Neural cell (in vitro differentiated cells): ENCODE results near the gene USP3. TPM values are rescaled to one million over a fixed set of nuclear protein-coding genes. Genes with fewer than 3 reads are reported as not detected.

Experiments
- H2AFZ ChIP-seq: fragments of 200-600, 300-800 bp; sonication (generic), shearing (Covaris generic); 2 replicates; pipeline ENCODE4 v1.6.0; 2014; ENCODE audit warnings: low read depth, mild to moderate bottlenecking, antibody characterized with exemption, low read length, moderate library complexity
- H3F3A ChIP-seq: fragments of 200-600 bp; shearing (Covaris generic); 2 replicates; pipeline ENCODE4 v1.6.1; 2016; ENCODE audit warnings: mild to moderate bottlenecking, moderate library complexity, mixed read lengths, antibody characterized with exemption, low read length; ENCODE audit not compliant: insufficient read depth, poor library complexity, severe bottlenecking
- H3K27ac ChIP-seq: fragments of 200-600, 300-800 bp; sonication (generic), shearing (Covaris generic); 2 replicates; pipeline ENCODE4 v1.5.1; 2014; ENCODE audit warnings: mild to moderate bottlenecking, low read length, moderate library complexity
- H3K27me3 ChIP-seq: fragments of 300-800, 200-600 bp; sonication (generic), shearing (Covaris generic); 2 replicates; pipeline ENCODE4 v1.6.0; 2014; ENCODE audit warnings: mild to moderate bottlenecking, low read depth, low read length, moderate library complexity; ENCODE audit not compliant: insufficient read depth
- H3K36me3 ChIP-seq: fragments of 300-800, 200-600 bp; sonication (generic), shearing (Covaris generic); 2 replicates; pipeline ENCODE4 v1.5.1; 2014; ENCODE audit warnings: mild to moderate bottlenecking, antibody characterized with exemption, low read length, moderate library complexity; ENCODE audit not compliant: insufficient read depth
- H3K4me2 ChIP-seq: fragments of 300-800, 200-600 bp; sonication (generic), shearing (Covaris generic); 2 replicates; pipeline ENCODE4 v1.6.0; 2014; ENCODE audit warnings: mild to moderate bottlenecking, low read length
- H3K4me3 ChIP-seq: fragments of 300-800, 200-600 bp; sonication (generic), shearing (Covaris generic); 2 replicates; pipeline ENCODE4 v1.5.1; 2014; ENCODE audit warnings: mild to moderate bottlenecking, low read length, moderate library complexity
- H3K79me2 ChIP-seq: fragments of 200-600 bp; shearing (Covaris generic); replicated peaks from 2 replicates; pipeline ENCODE4 v1.6.0; 2014; ENCODE audit warnings: mild to moderate bottlenecking, low read length, moderate library complexity; ENCODE audit not compliant: insufficient read depth
- H3K9ac ChIP-seq: fragments of 300-800, 200-600 bp; sonication (generic), shearing (Covaris generic); 2 replicates; pipeline ENCODE4 v1.6.1; 2016; ENCODE audit warnings: mild to moderate bottlenecking, low read length, mixed read lengths
- H3K9me2 ChIP-seq: fragments of 200-600 bp; shearing (Covaris generic); 2 replicates; pipeline ENCODE4 v1.6.1; 2016; ENCODE audit warnings: mild to moderate bottlenecking, low read length, mixed read lengths; ENCODE audit not compliant: insufficient read depth
- H3K9me3 ChIP-seq: fragments of 200-600, 300-800 bp; sonication (generic), shearing (Covaris generic); 2 replicates; pipeline ENCODE4 v1.6.1; 2016; ENCODE audit warnings: mild to moderate bottlenecking, mixed run types, low read length, moderate library complexity, mixed read lengths
- H4K20me1 ChIP-seq: fragments of 200-600 bp; shearing (Covaris generic); 2 replicates; pipeline ENCODE4 v1.6.1; 2016; ENCODE audit warnings: mild to moderate bottlenecking, mixed run types; ENCODE audit not compliant: insufficient read depth
- CTCF ChIP-seq: fragments of 450-650 bp; IDR thresholded peaks from 2 replicates; pipeline ENCODE4 v1.5.1; 2014; ENCODE audit warnings: antibody characterized with exemption, mild to moderate bottlenecking, moderate library complexity; ENCODE audit not compliant: poor library complexity, severe bottlenecking
- EP300 ChIP-seq: fragments of 450-650 bp; conservative IDR thresholded peaks from 2 replicates; pipeline ENCODE4 v1.6.1; 2014; ENCODE audit warnings: antibody characterized with exemption, mild to moderate bottlenecking, moderate library complexity; ENCODE audit not compliant: poor library complexity, severe bottlenecking
- EZH2 ChIP-seq: fragments of 200-600, 300-800 bp; shearing (Covaris generic), sonication (generic); IDR thresholded peaks from 2 replicates; pipeline ENCODE4 v1.6.1; 2014; ENCODE audit warnings: antibody characterized with exemption, low read length, borderline replicate concordance, mild to moderate bottlenecking; ENCODE audit not compliant: insufficient read depth, poor library complexity, severe bottlenecking
- MXI1 ChIP-seq: fragments of 450-650 bp; conservative IDR thresholded peaks from 2 replicates; pipeline ENCODE4 v1.6.1; 2014; ENCODE audit warnings: antibody characterized with exemption, mild to moderate bottlenecking; ENCODE audit not compliant: poor library complexity, severe bottlenecking
- POLR2AphosphoS5 ChIP-seq: IDR thresholded peaks from 2 replicates; pipeline ENCODE4 v1.6.1; 2012
- RAD21 ChIP-seq: fragments of 450-650 bp; conservative IDR thresholded peaks from 2 replicates; pipeline ENCODE4 v1.6.1; 2014; ENCODE audit warnings: antibody characterized with exemption, mild to moderate bottlenecking, moderate library complexity
- REST ChIP-seq: IDR thresholded peaks from 2 replicates; pipeline ENCODE4 v1.6.1; 2012; ENCODE audit warnings: borderline replicate concordance
- SMC3 ChIP-seq: fragments of 450-650 bp; conservative IDR thresholded peaks from 2 replicates; pipeline ENCODE4 v1.6.1; 2014; ENCODE audit warnings: antibody characterized with exemption, mild to moderate bottlenecking, moderate library complexity; ENCODE audit not compliant: poor library complexity
- TAF1 ChIP-seq: IDR thresholded peaks from 2 replicates; pipeline ENCODE4 v1.6.1; 2012; ENCODE audit warnings: low read depth
- polyA plus RNA-seq: library from polyadenylated mRNA; depleted of rRNA; stranded (reverse); fragments of >200 nt; gene quantifications from 2 replicates; pipeline ENCODE4 v1.2.3, GENCODE V29; 2014

USP3 gene
- polyA plus RNA-seq, 1 donor from 2014 or later: 68.0 TPM

- H3K27me3 ChIP-seq: no peaks in the 10 kb centered on the region
- no peaks in the 10 kb centered on the region for H4K20me1 ChIP-seq
- no peak for TF ChIP-seq CTCF
- TF ChIP-seq EP300: no peak
- TF ChIP-seq MXI1: no peak
- TF ChIP-seq RAD21: no peak
- TF ChIP-seq REST: no peak
- TF ChIP-seq TAF1: no peak
- TF ChIP-seq POLR2AphosphoS5: no peak
- TF ChIP-seq SMC3: no peak
- no peak for TF ChIP-seq EZH2
- no peaks in the 10 kb centered on the region for H3K79me2 ChIP-seq
- H3K9ac ChIP-seq: no peak overlapping the region
- no peak overlapping the region for H3K4me3 ChIP-seq
- no peaks in the 10 kb centered on the region for H3F3A ChIP-seq
- no peaks in the 10 kb centered on the region for H3K9me3 ChIP-seq
- no peak overlapping the region for H2AFZ ChIP-seq
- no peaks in the 10 kb centered on the region for H3K9me2 ChIP-seq
- H3K36me3 ChIP-seq: no peaks in the 10 kb centered on the region
- no peak overlapping the region for H3K4me2 ChIP-seq
- no peak overlapping the region for H3K27ac ChIP-seq
Measured at GRCh38 chr15:63462088-63462487, 42.3 kb upstream of the USP3 start.

GRCh38 chr15:63463036-63463435 is 41.4 kb upstream of the USP3 start:
- no peak overlapping the region for H3K4me2 ChIP-seq
- H3K27ac ChIP-seq: no peak overlapping the region
- H3K36me3 ChIP-seq: no peaks in the 10 kb centered on the region

More at GRCh38 chr15:63463036-63463435, 41.4 kb upstream of the USP3 start:
- no peak overlapping the region for H3K4me3 ChIP-seq
- no peak overlapping the region for H2AFZ ChIP-seq
- H3K79me2 ChIP-seq: no peaks in the 10 kb centered on the region
- no peaks in the 10 kb centered on the region for H3K27me3 ChIP-seq
- TF ChIP-seq RAD21 (no peak), CTCF (no peak), POLR2AphosphoS5 (no peak), SMC3 (no peak)
- no peak overlapping the region for H3K9ac ChIP-seq
- H3K9me2 ChIP-seq: no peaks in the 10 kb centered on the region
- H3F3A ChIP-seq: no peaks in the 10 kb centered on the region
- no peaks in the 10 kb centered on the region for H3K9me3 ChIP-seq
- H4K20me1 ChIP-seq: no peaks in the 10 kb centered on the region
